GM12874 (cell line): Measurements from ENCODE around the gene SNX11.

ENCODE experiments used
- CTCF ChIP-seq: IDR thresholded peaks from 2 replicates; pipeline ENCODE4 v1.5.1; 2011; ENCODE audit warnings: low read depth, mild to moderate bottlenecking, control low read depth, low read length, moderate library complexity; ENCODE audit not compliant: insufficient read depth

The SNX11 gene

GRCh38 chr17:48128400-48128799 is 20.8 kb downstream of the SNX11 start:
- no peak for TF ChIP-seq CTCF

GRCh38 chr17:48129981-48130380 is 22.4 kb downstream of the SNX11 start:
- no peak for TF ChIP-seq CTCF

- peak; percentile 72 for TF ChIP-seq CTCF
These were observed 23.8 kb downstream of the SNX11 start for GRCh38 chr17:48131216-48131824.

GRCh38 chr17:48132385-48132784 is 24.8 kb downstream of the SNX11 start:
- TF ChIP-seq CTCF: no peak

- TF ChIP-seq CTCF: peak; percentile 26; the same call in 1 of the 2 replicates
These were observed 27.4 kb downstream of the SNX11 start for GRCh38 chr17:48134912-48135480.

GRCh38 chr17:48137656-48138055 is 30.1 kb downstream of the SNX11 start:
- no peak for TF ChIP-seq CTCF

GRCh38 chr17:48139944-48140343 is 32.4 kb downstream of the SNX11 start:
- TF ChIP-seq CTCF: no peak

- no peak for TF ChIP-seq CTCF
These were observed 36.1 kb downstream of the SNX11 start for GRCh38 chr17:48143629-48144028.
